Calu3 (cell line): ENCODE measurements around the gene BRD3OS. TPM values are rescaled to one million over a fixed set of nuclear protein-coding genes. Genes with fewer than 3 reads are reported as not detected.

Experiments used
- BruUV-seq: library from RNA; stranded (reverse); fragments of 400-500 nt; replicated peaks from 2 replicates; lab custom pipeline; 2021; lab: Mats Ljungman, UMichigan
- CTCF ChIA-PET: fragments of 300-600 bp; sonication (Branson Sonifier 250); formaldehyde crosslinking; loops from one replicate; lab custom pipeline; 2022; ENCODE audit warnings: antibody characterized with exemption; lab: Charles Lee
- DNase-seq: peaks from one replicate; pipeline ENCODE4 v3.0.0; 2022
- H3K27ac Mint-ChIP-seq: one replicate; pipeline ENCODE4 v1.8.0; 2022; ENCODE audit warnings: mixed read lengths; ENCODE audit not compliant: unreplicated experiment
- H3K27me3 Mint-ChIP-seq: one replicate; pipeline ENCODE4 v1.8.0; 2022; ENCODE audit warnings: mixed read lengths; ENCODE audit not compliant: unreplicated experiment
- H3K36me3 Mint-ChIP-seq: one replicate; pipeline ENCODE4 v1.8.0; 2022; ENCODE audit warnings: mild to moderate bottlenecking, moderate library complexity, mixed read lengths; ENCODE audit not compliant: insufficient read depth, unreplicated experiment
- H3K4me1 Mint-ChIP-seq: one replicate; pipeline ENCODE4 v1.8.0; 2022; ENCODE audit warnings: mild to moderate bottlenecking, low read depth, mixed read lengths; ENCODE audit not compliant: unreplicated experiment
- H3K4me3 Mint-ChIP-seq: one replicate; pipeline ENCODE4 v1.8.0; 2022; ENCODE audit warnings: mild to moderate bottlenecking, low read depth, moderate library complexity, mixed read lengths; ENCODE audit not compliant: unreplicated experiment
- H3K9me3 Mint-ChIP-seq: one replicate; pipeline ENCODE4 v1.8.0; 2022; ENCODE audit warnings: low read depth, mixed read lengths; ENCODE audit not compliant: unreplicated experiment
- intact Hi-C: fragments of 100-400 bp; cut with micrococcal nuclease; formaldehyde crosslinking; loops from one replicate; pipeline ENCODE4 v1.10.0; 2022; ENCODE audit not compliant: unreplicated experiment
- total RNA-seq: library from RNA; stranded (reverse); gene quantifications from 2 replicates; pipeline ENCODE4 v1.2.3, GENCODE V29; 2022
- TF ChIP-seq, protein P1 (sequence below): fragments of 200-600 bp; IDR thresholded peaks from one replicate; pipeline ENCODE4 v1.8.0; 2022; ENCODE audit warnings: antibody characterized with exemption; ENCODE audit not compliant: unreplicated experiment

Gene BRD3OS
- total RNA-seq, 1 experiment from 2014 or later: 10.5 TPM

DNA sequence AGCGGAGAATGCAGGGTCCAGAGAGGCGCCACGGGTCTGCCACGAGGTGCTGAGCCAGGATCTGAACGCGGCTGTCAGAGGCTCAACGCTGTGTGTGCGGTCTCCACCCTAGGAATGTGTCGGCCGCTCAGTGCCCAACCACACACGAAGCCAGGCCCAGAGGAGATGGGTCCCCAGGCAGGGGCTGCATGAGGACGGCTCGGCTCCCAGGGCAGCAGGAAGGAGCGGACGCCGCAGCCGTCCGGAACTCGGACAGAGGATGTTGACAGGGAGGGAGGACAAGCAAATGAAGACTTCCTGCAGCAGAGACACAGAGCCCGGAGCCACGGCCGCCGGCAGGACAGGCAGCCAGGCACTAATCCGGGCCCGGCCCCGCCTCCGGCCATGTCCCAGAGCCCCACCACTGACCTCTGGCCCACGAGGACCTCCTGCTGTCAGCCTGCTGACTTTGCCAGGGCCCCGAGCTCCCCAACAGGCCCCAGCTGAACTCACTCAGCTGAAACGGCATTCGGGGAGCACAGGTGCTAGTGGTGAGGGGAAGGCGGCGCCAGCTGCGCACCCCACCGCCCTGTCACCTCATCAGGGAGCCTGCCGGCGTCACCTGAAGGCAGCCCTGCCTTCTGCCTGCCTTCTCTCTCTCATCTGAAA lies 45.9 kb upstream of the BRD3OS start:
- BruUV-seq: no TSS peak

DNA sequence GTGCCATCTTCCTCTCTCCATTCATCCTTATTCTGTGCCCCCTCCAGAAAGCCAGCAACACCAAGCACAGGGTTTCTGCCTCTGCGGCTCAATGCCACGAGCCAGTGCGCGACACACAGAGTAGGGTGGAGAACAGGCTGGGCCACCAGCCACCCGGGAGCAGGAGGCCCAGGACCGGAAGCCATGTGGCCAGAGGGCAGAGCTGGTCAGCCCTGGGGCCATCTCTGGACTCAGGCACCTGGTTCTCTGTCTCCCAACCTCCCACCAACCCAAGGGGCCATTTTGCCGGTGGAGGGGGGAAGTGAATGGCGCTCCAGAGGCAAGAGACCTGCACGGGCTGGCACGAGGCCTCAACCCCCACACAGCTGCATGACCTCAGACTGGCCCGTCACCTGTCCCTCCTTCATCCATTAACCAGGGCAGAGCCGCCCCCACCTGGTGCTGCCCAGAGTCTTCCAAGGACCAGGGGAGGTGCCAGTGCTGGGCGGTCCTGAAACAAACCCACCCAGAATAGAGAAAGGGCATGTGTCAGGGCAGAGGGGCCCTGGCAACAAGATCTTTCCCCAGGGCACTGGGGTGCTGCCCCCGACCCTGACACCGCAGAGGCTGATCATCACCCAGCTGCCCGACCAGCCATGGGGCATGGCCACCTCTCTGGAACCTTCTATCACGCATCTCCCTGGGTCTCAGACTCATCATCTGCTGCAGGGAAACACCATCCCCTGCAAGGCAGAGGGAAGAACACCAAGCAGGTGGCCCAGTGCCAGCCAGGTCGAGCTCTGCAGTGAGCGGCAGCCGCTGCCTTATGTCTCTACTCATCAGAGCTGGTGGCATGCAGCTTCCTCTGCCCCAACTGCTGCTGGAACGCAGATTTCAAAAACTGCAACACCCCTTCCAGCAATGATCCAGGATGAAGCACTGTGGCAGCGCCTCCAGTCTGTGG lies 45.1 kb upstream of the BRD3OS start:
- Mint-ChIP-seq H3K36me3 (peaks cover 11% of the 10 kb centered on the region), H3K27me3 (no peaks in the 10 kb centered on the region), H3K9me3 (no peaks in the 10 kb centered on the region), H3K4me1 (peaks cover 23% of the 10 kb centered on the region), H3K4me3 (peak overlapping the region; percentile 10), H3K27ac (no peak overlapping the region)
- no TSS peak for BruUV-seq
- TF ChIP-seq, protein P1, sequence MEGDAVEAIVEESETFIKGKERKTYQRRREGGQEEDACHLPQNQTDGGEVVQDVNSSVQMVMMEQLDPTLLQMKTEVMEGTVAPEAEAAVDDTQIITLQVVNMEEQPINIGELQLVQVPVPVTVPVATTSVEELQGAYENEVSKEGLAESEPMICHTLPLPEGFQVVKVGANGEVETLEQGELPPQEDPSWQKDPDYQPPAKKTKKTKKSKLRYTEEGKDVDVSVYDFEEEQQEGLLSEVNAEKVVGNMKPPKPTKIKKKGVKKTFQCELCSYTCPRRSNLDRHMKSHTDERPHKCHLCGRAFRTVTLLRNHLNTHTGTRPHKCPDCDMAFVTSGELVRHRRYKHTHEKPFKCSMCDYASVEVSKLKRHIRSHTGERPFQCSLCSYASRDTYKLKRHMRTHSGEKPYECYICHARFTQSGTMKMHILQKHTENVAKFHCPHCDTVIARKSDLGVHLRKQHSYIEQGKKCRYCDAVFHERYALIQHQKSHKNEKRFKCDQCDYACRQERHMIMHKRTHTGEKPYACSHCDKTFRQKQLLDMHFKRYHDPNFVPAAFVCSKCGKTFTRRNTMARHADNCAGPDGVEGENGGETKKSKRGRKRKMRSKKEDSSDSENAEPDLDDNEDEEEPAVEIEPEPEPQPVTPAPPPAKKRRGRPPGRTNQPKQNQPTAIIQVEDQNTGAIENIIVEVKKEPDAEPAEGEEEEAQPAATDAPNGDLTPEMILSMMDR: no peak
- CTCF ChIA-PET: interaction anchor here (0.6 to 1.1 kb wide), 2 partner anchors 10 to 463 kb away, joined by 3 to 5 read pairs; no protein-coding TSS in a partner anchor
- intact Hi-C loops: no loop called here
- DNase-seq: no peak

More for the DNA sequence above, 45.9 kb upstream of the BRD3OS start:
- TF ChIP-seq, protein P1: no peak
- intact Hi-C loops: no loop called here
- Mint-ChIP-seq H3K27me3 (no peaks in the 10 kb centered on the region), H3K36me3 (peaks cover 11% of the 10 kb centered on the region), H3K4me3 (no peak overlapping the region), H3K27ac (no peak overlapping the region), H3K9me3 (no peaks in the 10 kb centered on the region), H3K4me1 (peaks cover 31% of the 10 kb centered on the region)
- DNase-seq: no peak
- CTCF ChIA-PET: no interaction called here

DNA sequence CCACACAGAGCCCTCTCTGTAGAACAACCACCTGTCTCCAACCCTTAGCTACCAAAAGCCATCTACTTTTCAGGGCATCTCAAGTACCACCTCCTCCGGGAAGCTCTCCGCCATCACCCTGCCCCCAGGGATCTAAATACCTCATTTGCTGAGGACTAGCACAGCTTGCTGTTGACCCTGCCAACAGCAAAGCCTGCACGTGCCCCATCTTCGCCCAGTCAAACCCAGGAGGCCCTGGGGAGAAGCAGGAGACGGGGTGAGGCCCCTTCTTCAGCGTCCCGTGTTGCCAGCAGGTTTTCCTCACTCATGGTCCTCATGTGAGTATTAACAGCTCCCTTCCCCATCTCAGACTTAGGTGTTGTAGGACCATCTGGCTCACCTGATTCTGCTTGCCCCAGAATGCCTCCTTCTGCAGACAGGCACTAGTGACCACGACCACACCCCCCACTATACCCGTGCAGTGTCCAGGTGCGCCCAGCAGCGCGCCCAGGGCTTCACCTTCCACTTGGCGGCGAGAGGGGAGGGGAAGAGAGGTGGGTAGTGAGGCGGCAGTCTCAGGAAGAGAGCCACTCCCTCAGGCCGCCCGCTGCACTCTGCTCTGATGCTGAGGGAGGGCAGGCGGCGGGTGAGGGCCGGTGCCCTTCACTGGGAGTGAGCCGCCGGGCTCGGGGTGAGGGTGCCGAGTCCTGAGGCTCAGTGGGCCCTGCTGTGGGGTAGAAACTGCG lies 44.3 kb upstream of the BRD3OS start:
- Mint-ChIP-seq H3K27ac (no peak overlapping the region), H3K4me3 (peak overlapping the region; percentile 10), H3K27me3 (no peaks in the 10 kb centered on the region), H3K36me3 (peaks cover 12% of the 10 kb centered on the region), H3K4me1 (peaks cover 28% of the 10 kb centered on the region), H3K9me3 (no peaks in the 10 kb centered on the region)
- BruUV-seq: no TSS peak
- CTCF ChIA-PET: interaction anchor here (0.6 to 1.1 kb wide), 2 partner anchors 10 to 464 kb away, joined by 3 to 5 read pairs; no protein-coding TSS in a partner anchor
- intact Hi-C loops: no loop called here
- DNase-seq: no peak
- TF ChIP-seq, protein P1: no peak

DNA sequence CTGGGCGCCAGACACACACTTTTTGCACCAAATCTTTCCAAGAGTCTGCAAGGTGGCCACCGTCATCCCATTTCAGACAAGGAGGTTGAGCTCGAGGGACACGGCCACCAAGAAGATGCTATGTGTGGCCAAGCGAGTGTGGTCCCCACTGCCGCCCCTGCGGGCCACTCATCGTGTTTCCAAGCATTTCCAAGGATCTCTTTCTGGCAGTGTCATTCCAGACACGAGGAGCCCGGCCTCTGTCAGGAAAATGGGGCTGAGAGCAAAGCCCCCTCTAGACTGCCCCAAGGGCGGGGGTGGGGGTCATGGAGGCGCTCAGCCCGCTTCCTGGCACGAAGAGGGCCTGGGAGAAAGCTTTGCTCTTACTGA lies 43.7 kb upstream of the BRD3OS start:
- H3K27me3 Mint-ChIP-seq: no peaks in the 10 kb centered on the region
- H3K27ac Mint-ChIP-seq: no peak overlapping the region
- H3K4me1 Mint-ChIP-seq: peaks cover 34% of the 10 kb centered on the region
- TF ChIP-seq, protein P1: no peak
- intact Hi-C loops: no loop called here
- DNase-seq: no peak
- no peaks in the 10 kb centered on the region for H3K9me3 Mint-ChIP-seq
- CTCF ChIA-PET: no interaction called here
- H3K36me3 Mint-ChIP-seq: peaks cover 16% of the 10 kb centered on the region
- no peak overlapping the region for H3K4me3 Mint-ChIP-seq
- no TSS peak for BruUV-seq
